ENCODE data around the gene CARMIL1. TPM values are rescaled to one million over a fixed set of nuclear protein-coding genes. Genes with fewer than 3 reads are reported as not detected.

Gene CARMIL1
- total and polyA plus RNA-seq, 5 donors from 2014 or later, result 0.36 to 3.0 (median 0.49) TPM

DNA sequence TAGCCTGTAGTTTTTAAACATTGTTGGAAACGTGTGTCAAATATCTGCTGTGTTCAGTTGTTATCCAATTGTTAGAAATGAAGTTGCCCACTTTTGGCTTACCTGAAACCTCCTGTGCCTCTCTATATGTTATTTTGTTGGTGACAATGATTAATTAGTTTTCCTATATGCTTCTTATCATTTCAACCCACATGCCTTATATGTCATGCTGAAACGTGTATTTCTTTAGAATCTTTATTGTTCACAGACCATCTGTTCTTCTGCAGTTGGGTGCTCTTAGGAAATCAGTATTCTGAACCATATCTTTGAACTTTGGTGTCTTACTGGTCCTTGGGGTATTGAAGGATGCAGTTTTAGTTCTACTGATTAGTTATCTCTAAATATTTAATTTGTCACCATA, 281.7 kb downstream of the CARMIL1 start:
- no peaks in the 10 kb centered on the region for H3K27me3 ChIP-seq (ENCODE audit: control insufficient read depth, insufficient read depth, low read length)
- H3K27ac ChIP-seq (ENCODE audit: insufficient read depth, low read length, poor library complexity, severe bottlenecking), result no peak overlapping the region
- no peak overlapping the region for H3K27ac Mint-ChIP-seq
- no peaks in the 10 kb centered on the region for H3K9me3 ChIP-seq (ENCODE audit: control insufficient read depth in 2 of 2, low read length in 2 of 2)
- H3K4me3 ChIP-seq (ENCODE audit: low read depth, low read length), result no peak overlapping the region
- no peak overlapping the region for H3K4me3 Mint-ChIP-seq
- DNase-seq (no peak), ATAC-seq (ENCODE audit: low read depth in 2 of 2) (no peak)
- no peaks in the 10 kb centered on the region for H3K9me3 Mint-ChIP-seq
- H3K36me3 ChIP-seq (ENCODE audit: control insufficient read depth, insufficient read depth, low read length), result no peaks in the 10 kb centered on the region
- no peaks in the 10 kb centered on the region for H3K36me3 Mint-ChIP-seq
- H3K4me1 Mint-ChIP-seq, result peaks cover 0 to 5% (median 1%) of the 10 kb centered on the region in 4 donors
- no peaks in the 10 kb centered on the region for H3K4me1 ChIP-seq (ENCODE audit: control insufficient read depth, insufficient read depth, low read length, poor library complexity, severe bottlenecking)
- H3K27me3 Mint-ChIP-seq, result no peaks in the 10 kb centered on the region

DNA sequence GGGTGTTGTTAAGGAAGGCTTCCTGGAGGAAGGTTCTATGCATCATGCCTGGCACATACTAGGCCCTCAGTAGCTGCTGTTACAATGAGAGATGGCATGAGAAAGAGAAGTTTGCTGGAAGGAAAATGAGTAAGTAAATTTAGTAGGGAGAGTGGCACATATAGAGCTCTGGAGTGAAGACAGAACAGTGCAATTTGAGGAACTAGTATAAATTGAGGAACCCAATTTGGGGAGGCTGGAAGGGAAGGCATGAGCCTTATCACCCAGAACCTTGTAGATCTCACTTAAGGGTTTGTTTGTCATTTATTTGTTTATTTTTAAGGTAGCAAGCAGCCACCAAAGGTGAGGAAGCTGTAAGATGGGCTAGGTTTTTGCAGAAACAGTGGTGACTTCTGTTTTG, 285.8 kb downstream of the CARMIL1 start:
- H3K4me1 ChIP-seq (ENCODE audit: control insufficient read depth, insufficient read depth, low read length, poor library complexity, severe bottlenecking), result no peaks in the 10 kb centered on the region
- H3K4me3 ChIP-seq (ENCODE audit: low read depth, low read length), result no peak overlapping the region
- no peaks in the 10 kb centered on the region for H3K36me3 Mint-ChIP-seq
- no peaks in the 10 kb centered on the region for H3K36me3 ChIP-seq (ENCODE audit: control insufficient read depth, insufficient read depth, low read length)
- H3K27me3 Mint-ChIP-seq, result no peaks in the 10 kb centered on the region
- no peak overlapping the region for H3K27ac ChIP-seq (ENCODE audit: insufficient read depth, low read length, poor library complexity, severe bottlenecking)
- H3K4me3 Mint-ChIP-seq, result no peak overlapping the region
- H3K9me3 ChIP-seq (ENCODE audit: control insufficient read depth in 2 of 2, low read length in 2 of 2), result no peaks in the 10 kb centered on the region
- ATAC-seq (ENCODE audit: low read depth in 2 of 2) (no peak), DNase-seq (no peak)
- H3K27me3 ChIP-seq (ENCODE audit: control insufficient read depth, insufficient read depth, low read length), result no peaks in the 10 kb centered on the region
- H3K27ac Mint-ChIP-seq, result peak overlapping the region in 1 of 3 donors; percentile 23
- peaks cover 0 to 1% (median 0%) of the 10 kb centered on the region in 4 donors for H3K4me1 Mint-ChIP-seq
- no peaks in the 10 kb centered on the region for H3K9me3 Mint-ChIP-seq

DNA sequence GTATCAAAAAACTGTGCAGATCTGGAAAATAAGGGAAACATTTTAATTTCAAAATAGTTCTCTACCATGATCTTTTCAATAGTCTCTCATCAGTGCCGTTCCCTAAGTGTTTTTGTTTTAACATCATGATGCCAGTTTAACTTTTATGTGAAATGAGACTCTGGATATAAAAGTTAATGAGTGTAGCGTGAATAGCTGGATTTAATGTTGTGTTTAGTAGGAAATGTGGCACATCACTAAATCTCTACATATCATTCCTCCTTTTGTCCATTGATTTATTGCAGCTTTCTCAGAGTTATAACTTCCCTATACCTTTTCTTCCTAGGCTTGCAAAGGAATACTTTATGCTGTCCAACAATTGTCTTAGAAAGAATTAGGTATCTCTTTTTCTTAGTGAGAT, 291.4 kb downstream of the CARMIL1 start:
- Histone ChIP-seq H3K9me3 (ENCODE audit: control insufficient read depth in 2 of 2, low read length in 2 of 2) (no peaks in the 10 kb centered on the region), H3K27me3 (ENCODE audit: control insufficient read depth, insufficient read depth, low read length) (no peaks in the 10 kb centered on the region), H3K27ac (ENCODE audit: insufficient read depth, low read length, poor library complexity, severe bottlenecking) (no peak overlapping the region), H3K4me3 (ENCODE audit: low read depth, low read length) (no peak overlapping the region), H3K4me1 (ENCODE audit: control insufficient read depth, insufficient read depth, low read length, poor library complexity, severe bottlenecking) (no peaks in the 10 kb centered on the region), H3K36me3 (ENCODE audit: control insufficient read depth, insufficient read depth, low read length) (no peaks in the 10 kb centered on the region)
- H3K36me3 Mint-ChIP-seq, result no peaks in the 10 kb centered on the region
- no peak overlapping the region for H3K27ac Mint-ChIP-seq
- H3K9me3 Mint-ChIP-seq, result no peaks in the 10 kb centered on the region
- no peaks in the 10 kb centered on the region for H3K4me1 Mint-ChIP-seq
- no peak overlapping the region for H3K4me3 Mint-ChIP-seq
- DNase-seq, result no peak
- ATAC-seq (ENCODE audit: low read depth in 2 of 2), result no peak
- H3K27me3 Mint-ChIP-seq, result no peaks in the 10 kb centered on the region

DNA sequence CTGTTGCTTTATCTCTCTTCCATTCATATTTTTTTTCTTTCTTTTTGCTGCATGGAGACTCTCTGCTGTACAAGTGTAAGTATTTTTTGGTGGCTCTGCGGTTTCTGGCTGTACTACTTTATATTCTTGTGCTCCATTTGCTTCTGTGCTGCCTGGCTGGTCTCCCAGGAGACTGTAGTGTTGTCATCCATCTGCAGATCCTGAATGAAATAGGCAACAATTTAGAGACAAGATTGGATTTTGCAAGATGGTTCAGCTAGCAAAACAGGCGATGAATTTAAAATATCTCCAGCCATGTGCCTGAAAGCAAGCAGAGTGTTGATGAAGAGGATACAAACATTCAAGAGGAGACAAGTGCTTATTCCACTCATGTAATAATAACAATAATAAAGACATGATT, 297.7 kb downstream of the CARMIL1 start:
- ATAC-seq (ENCODE audit: low read depth in 2 of 2) (no peak), DNase-seq (no peak)
- H3K4me3 ChIP-seq (ENCODE audit: low read depth, low read length), result no peak overlapping the region
- no peaks in the 10 kb centered on the region for H3K36me3 ChIP-seq (ENCODE audit: control insufficient read depth, insufficient read depth, low read length)
- no peak overlapping the region for H3K27ac ChIP-seq (ENCODE audit: insufficient read depth, low read length, poor library complexity, severe bottlenecking)
- H3K27ac Mint-ChIP-seq, result no peak overlapping the region
- H3K27me3 Mint-ChIP-seq, result no peaks in the 10 kb centered on the region
- peaks cover 0 to 2% (median 0%) of the 10 kb centered on the region in 7 donors for H3K9me3 Mint-ChIP-seq
- H3K36me3 Mint-ChIP-seq, result no peaks in the 10 kb centered on the region
- no peaks in the 10 kb centered on the region for H3K27me3 ChIP-seq (ENCODE audit: control insufficient read depth, insufficient read depth, low read length)
- H3K4me1 ChIP-seq (ENCODE audit: control insufficient read depth, insufficient read depth, low read length, poor library complexity, severe bottlenecking), result peaks cover 4% of the 10 kb centered on the region
- no peak overlapping the region for H3K4me3 Mint-ChIP-seq
- H3K4me1 Mint-ChIP-seq, result peaks cover 0 to 16% (median 8%) of the 10 kb centered on the region in 4 donors
- H3K9me3 ChIP-seq (ENCODE audit: control insufficient read depth in 2 of 2, low read length in 2 of 2), result no peaks in the 10 kb centered on the region

DNA sequence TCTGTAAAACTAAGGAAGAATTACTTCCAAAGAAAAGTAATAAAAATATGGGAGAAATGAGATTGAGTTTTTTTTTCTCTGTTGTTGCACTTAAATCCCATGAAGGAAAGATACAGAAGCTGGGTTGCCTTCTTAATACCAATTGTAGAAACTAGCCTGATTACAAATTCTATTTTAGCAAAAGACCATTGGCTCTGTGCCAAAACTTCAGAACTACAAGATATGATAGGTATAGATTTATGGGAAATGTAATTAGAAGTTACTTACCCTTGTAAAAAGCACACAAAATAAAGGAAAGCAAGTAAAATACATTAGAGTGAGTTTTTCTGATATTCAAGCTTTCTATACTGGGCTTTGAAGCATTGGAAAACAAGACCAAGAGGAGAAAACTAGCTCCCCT, 299.4 kb downstream of the CARMIL1 start:
- H3K4me1 Mint-ChIP-seq, result peaks cover 0 to 16% (median 8%) of the 10 kb centered on the region in 4 donors
- Histone ChIP-seq H3K36me3 (ENCODE audit: control insufficient read depth, insufficient read depth, low read length) (no peaks in the 10 kb centered on the region), H3K4me3 (ENCODE audit: low read depth, low read length) (no peak overlapping the region), H3K27ac (ENCODE audit: insufficient read depth, low read length, poor library complexity, severe bottlenecking) (no peak overlapping the region), H3K9me3 (ENCODE audit: control insufficient read depth in 2 of 2, low read length in 2 of 2) (no peaks in the 10 kb centered on the region), H3K4me1 (ENCODE audit: control insufficient read depth, insufficient read depth, low read length, poor library complexity, severe bottlenecking) (peaks cover 4% of the 10 kb centered on the region), H3K27me3 (ENCODE audit: control insufficient read depth, insufficient read depth, low read length) (no peaks in the 10 kb centered on the region)
- H3K9me3 Mint-ChIP-seq, result peaks cover 0 to 2% (median 0%) of the 10 kb centered on the region in 7 donors
- ATAC-seq (ENCODE audit: low read depth in 2 of 2), result no peak
- no peak for DNase-seq
- H3K36me3 Mint-ChIP-seq, result peaks cover 8% of the 10 kb centered on the region
- no peak overlapping the region for H3K4me3 Mint-ChIP-seq
- H3K27me3 Mint-ChIP-seq, result no peaks in the 10 kb centered on the region
- H3K27ac Mint-ChIP-seq, result no peak overlapping the region

DNA sequence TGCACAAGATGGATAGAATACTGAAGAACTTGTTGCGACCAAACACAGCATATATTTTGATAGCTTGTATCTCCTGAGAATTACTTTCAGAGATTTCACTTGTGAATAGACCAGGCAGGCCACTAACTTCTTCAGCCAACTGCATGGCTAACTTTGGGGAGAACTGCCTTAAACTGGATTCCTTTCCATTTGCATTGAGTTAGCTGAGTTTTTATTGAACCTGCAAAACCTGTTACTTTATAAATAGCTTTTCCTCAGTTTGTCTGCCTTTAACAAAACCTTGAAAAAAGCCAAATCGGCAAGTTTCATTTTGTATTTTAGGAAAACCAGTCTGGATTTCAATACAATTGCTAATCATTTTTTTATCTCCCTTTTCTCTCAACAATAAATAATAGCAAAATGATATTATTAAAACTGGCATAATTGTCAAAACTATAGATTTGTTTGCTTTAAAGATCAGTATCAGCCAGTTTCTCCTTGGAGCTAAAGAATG, 300.3 kb downstream of the CARMIL1 start:
- no peak overlapping the region for H3K27ac ChIP-seq (ENCODE audit: insufficient read depth, low read length, poor library complexity, severe bottlenecking)
- peaks cover 0 to 2% (median 0%) of the 10 kb centered on the region in 7 donors for H3K9me3 Mint-ChIP-seq

DNA sequence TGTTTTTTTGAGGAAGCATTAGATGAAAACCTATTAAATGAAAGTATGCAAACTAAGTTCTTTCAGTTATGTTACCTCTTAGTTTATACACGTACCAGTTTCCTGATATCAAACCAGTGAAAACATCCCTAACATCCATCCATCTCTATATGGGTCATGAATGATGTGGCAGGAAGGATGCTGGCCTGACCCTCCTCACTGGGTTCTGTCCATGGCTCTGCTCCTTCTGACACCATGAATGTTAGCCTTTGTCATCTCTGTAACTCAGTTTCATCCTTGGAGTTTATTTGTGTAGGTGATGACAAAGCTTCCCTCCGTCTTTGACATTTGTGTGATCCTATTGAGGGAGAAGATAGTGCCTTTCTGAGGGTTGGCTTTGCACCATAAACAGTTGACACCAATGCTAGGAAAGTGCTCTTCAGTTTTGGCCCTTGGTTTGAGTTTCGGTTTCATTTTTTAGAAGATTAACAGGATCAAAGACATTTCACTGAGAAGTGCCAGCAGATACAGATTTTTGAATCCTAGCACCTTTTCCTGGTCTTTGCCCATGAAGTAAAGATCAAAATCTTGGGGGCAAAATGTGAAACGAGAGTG, 300.8 kb downstream of the CARMIL1 start:
- Histone ChIP-seq H3K4me1 (ENCODE audit: control insufficient read depth, insufficient read depth, low read length, poor library complexity, severe bottlenecking) (peaks cover 4% of the 10 kb centered on the region), H3K4me3 (ENCODE audit: low read depth, low read length) (peak overlapping the region; percentile 47), H3K36me3 (ENCODE audit: control insufficient read depth, insufficient read depth, low read length) (no peaks in the 10 kb centered on the region), H3K27me3 (ENCODE audit: control insufficient read depth, insufficient read depth, low read length) (no peaks in the 10 kb centered on the region), H3K27ac (ENCODE audit: insufficient read depth, low read length, poor library complexity, severe bottlenecking) (no peak overlapping the region), H3K9me3 (ENCODE audit: control insufficient read depth in 2 of 2, low read length in 2 of 2) (no peaks in the 10 kb centered on the region)
- Mint-ChIP-seq H3K4me3 (peak overlapping the region in 3 of 4 donors; percentile 5 to 80 (median 42)), H3K9me3 (peaks cover 0 to 2% (median 0%) of the 10 kb centered on the region in 7 donors), H3K4me1 (peaks cover 0 to 16% (median 8%) of the 10 kb centered on the region in 4 donors), H3K36me3 (peaks cover 8% of the 10 kb centered on the region), H3K27ac (peak overlapping the region in 2 of 3 donors; percentile 6 to 23), H3K27me3 (no peaks in the 10 kb centered on the region)
- DNase-seq (peak in 1 of 3 donors; percentile 63), ATAC-seq (ENCODE audit: low read depth in 2 of 2) (no peak)

More for the DNA sequence above, 300.3 kb downstream of the CARMIL1 start:
- no peaks in the 10 kb centered on the region for H3K36me3 ChIP-seq (ENCODE audit: control insufficient read depth, insufficient read depth, low read length)
- Mint-ChIP-seq H3K36me3 (peaks cover 8% of the 10 kb centered on the region), H3K27ac (no peak overlapping the region), H3K4me1 (peaks cover 0 to 16% (median 8%) of the 10 kb centered on the region in 4 donors), H3K4me3 (no peak overlapping the region), H3K27me3 (no peaks in the 10 kb centered on the region)
- no peak for DNase-seq
- peak overlapping the region; percentile 47 for H3K4me3 ChIP-seq (ENCODE audit: low read depth, low read length)
- no peak for ATAC-seq (ENCODE audit: low read depth in 2 of 2)
- H3K9me3 ChIP-seq (ENCODE audit: control insufficient read depth in 2 of 2, low read length in 2 of 2), result no peaks in the 10 kb centered on the region
- peaks cover 4% of the 10 kb centered on the region for H3K4me1 ChIP-seq (ENCODE audit: control insufficient read depth, insufficient read depth, low read length, poor library complexity, severe bottlenecking)
- H3K27me3 ChIP-seq (ENCODE audit: control insufficient read depth, insufficient read depth, low read length), result no peaks in the 10 kb centered on the region

DNA sequence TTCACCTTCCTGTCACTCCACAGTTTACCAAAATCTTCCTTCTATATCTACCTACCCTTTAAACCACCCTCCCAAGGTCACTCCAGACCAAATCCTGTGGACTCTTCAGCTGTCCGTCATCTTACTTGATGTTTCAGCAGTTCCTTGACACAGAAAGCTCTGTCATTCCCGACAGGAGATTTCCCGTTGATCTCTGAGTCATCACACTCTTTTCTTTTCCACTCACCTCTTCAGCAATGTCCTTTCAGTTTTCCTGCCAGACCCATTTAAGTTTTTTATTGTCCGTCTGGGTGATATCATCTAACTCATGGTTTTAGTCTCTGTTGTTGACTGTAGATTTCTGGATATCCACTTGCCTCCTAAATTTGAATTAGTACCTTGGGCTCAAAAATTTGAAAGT, 302.9 kb downstream of the CARMIL1 start:
- DNase-seq (no peak), ATAC-seq (ENCODE audit: low read depth in 2 of 2) (no peak)
- Histone ChIP-seq H3K27ac (ENCODE audit: insufficient read depth, low read length, poor library complexity, severe bottlenecking) (no peak overlapping the region), H3K9me3 (ENCODE audit: control insufficient read depth in 2 of 2, low read length in 2 of 2) (no peaks in the 10 kb centered on the region), H3K36me3 (ENCODE audit: control insufficient read depth, insufficient read depth, low read length) (no peaks in the 10 kb centered on the region), H3K27me3 (ENCODE audit: control insufficient read depth, insufficient read depth, low read length) (no peaks in the 10 kb centered on the region), H3K4me1 (ENCODE audit: control insufficient read depth, insufficient read depth, low read length, poor library complexity, severe bottlenecking) (peaks cover 4% of the 10 kb centered on the region), H3K4me3 (ENCODE audit: low read depth, low read length) (no peak overlapping the region)
- H3K27ac Mint-ChIP-seq, result no peak overlapping the region
- H3K36me3 Mint-ChIP-seq, result peaks cover 8% of the 10 kb centered on the region
- H3K9me3 Mint-ChIP-seq, result peaks cover 0 to 2% (median 0%) of the 10 kb centered on the region in 7 donors
- no peaks in the 10 kb centered on the region for H3K27me3 Mint-ChIP-seq
- peaks cover 0 to 16% (median 8%) of the 10 kb centered on the region in 4 donors for H3K4me1 Mint-ChIP-seq
- no peak overlapping the region for H3K4me3 Mint-ChIP-seq
